Pulmonary artery endothelial cell (primary cell): ENCODE measurements around the gene ITPR2. TPM values are rescaled to one million over a fixed set of nuclear protein-coding genes. Genes with fewer than 3 reads are reported as not detected.
"Not testable (repeated sequence)": the region's sequence is repeated elsewhere in the genome, so short reads cannot be mapped to it uniquely, and the experiment has no call there.

Experiments used
- DNase-seq: peaks from one replicate; pipeline ENCODE4 v3.0.0-alpha.2; 2011; ENCODE audit warnings: low read depth, low spot score
- total RNA-seq: library from RNA; depleted of rRNA; stranded (reverse); fragments of >200 nt; gene quantifications from 2 replicates; pipeline ENCODE4 v1.2.3, GENCODE V29; 2014

Gene ITPR2
- total RNA-seq, 1 donor from 2014 or later, result 96.2 TPM

DNA sequence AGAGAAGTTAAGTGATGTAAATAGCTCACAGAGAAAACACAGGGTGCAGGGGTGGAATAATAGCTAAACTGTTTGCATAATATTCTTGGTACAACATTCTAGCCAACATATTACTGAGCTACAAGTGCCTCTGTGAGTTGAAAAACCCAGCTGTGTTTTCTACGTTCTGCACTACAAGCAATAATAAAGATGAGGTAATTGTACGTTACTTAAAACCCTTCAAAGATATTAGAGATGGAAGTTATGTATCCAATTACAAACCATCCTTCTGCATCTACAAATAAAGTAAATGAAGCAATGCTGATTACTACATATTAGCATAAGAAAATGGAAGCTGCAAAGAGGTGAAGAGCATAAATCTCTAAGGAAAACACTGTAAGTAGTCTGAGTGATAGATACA lies 366.3 kb downstream of the ITPR2 start:
- DNase-seq, result no peak

DNA sequence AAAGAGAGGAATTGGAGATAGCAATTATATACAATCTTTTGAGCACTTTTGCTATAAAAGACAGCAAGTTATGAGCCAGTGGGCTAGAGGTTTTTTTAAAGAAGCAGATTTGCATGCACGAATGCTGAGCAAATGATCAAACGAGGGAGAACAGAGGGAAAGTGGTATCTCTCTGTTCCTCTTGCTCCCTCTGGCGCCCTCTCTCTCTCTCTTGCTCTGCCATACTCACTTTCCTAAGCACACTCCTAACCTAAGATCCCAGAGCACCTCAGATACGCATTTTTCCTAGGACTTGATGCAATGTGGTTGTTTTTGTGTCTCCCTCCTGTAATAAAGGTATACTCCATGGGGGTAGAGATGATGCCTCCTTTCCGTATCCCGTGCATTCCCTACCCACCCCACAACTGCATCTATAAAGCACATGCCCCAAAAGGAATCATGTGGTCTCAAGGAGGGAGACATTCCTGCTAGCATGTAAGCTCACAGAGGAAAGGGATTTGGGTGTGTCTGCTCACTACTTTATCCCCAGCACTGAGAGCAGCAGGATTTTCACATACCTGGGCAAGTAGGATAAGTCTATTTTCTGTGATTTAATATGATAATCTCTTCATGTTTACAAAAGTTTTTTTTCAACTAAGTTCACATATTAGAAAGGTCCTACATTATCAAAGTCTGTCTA lies 367.4 kb downstream of the ITPR2 start:
- DNase-seq, result no peak

DNA sequence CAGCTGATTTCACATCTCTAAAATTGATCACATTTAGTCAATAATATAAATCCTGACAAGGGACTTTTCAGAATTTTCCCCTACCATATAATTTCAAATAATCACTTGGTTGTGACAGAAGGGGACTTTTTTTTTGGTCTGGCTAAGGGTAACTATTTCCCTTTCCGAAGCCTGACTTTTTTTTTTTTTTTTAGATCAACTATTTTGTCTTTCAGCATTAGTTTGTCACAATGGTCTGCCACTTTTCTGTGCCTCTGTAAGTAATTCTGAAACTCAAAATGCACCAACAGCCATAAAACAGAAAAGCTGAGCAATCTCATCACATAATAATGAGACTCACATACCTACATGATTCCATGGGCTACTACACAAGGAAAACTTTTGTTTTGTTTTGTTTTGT lies 371.2 kb downstream of the ITPR2 start:
- no peak for DNase-seq

- no peak for DNase-seq
Observed at GRCh38 chr12:26460361-26460760, 372.6 kb downstream of the ITPR2 start.

DNA sequence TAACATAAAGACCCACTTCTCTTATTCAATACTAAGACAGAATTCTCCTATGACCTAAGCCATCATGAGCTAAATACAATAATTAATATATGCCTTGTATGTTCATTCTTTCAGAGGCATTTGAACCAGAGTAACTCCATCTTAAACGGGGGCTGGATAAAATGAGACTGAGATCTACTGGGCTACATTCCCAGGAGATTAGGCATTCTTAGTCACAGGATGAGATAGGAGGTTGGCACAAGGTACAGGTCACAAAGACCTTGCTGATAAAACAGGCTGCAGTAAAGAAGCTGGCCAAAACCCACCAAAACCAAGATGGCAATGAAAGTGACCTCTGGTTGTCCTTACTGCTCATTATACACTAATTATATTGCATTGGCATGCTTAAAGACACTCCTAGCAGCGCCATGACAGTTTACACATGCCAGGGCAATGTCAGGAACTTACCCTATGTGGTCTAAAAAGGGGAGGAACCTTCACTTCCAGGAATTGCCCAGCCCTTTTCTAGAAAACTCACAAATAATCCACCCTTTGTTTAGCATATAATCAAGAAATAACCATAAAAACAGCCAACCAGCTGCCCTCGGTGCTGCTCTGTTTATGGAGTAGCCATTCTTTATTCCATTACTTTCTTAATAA lies 376.9 kb downstream of the ITPR2 start:
- no peak for DNase-seq

GRCh38 chr12:26453246-26453645 lies 379.7 kb downstream of the ITPR2 start:
- no peak for DNase-seq

GRCh38 chr12:26452511-26452910 lies 380.5 kb downstream of the ITPR2 start:
- peak; percentile 43 for DNase-seq

GRCh38 chr12:26451763-26452162 lies 381.2 kb downstream of the ITPR2 start:
- no peak for DNase-seq

DNA sequence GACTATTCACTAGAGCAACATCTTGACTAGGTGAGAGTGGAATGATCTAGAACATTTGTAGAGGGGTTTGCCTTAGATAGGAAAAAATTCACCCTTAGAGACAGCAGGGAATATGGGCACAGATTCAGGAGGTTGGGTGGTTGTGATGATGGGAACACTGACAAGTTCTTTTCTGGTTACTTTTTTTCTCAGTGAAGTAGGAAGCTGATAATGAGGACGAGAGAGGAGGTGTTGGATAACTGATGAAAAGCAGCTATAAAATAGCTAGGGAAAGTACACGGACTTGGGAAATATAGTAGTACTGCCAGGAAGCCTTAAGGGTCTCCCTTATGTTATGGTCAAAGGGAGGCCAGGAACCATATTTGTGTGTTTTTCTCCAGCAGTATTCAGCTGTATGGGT lies 387.1 kb downstream of the ITPR2 start:
- no peak for DNase-seq

DNA sequence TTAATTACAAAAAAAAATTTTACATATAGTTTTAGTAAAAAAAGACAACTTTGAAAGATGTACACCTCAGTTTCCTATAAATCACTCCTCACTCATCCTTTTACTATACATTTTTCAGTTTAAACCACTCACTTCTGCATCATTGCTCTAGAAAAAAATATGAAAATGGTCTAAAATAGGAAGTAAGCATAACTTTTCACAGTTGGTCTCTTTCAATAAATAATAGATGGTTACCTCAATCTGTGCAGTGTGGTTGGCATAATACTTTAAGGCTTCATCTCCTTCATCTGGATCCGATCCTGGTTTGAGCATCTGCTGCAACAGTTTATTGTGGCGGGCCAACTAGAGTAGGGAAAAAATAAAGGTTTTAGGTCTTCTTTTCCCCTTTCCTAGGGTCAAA lies 389.7 kb downstream of the ITPR2 start:
- DNase-seq, result no peak

DNA sequence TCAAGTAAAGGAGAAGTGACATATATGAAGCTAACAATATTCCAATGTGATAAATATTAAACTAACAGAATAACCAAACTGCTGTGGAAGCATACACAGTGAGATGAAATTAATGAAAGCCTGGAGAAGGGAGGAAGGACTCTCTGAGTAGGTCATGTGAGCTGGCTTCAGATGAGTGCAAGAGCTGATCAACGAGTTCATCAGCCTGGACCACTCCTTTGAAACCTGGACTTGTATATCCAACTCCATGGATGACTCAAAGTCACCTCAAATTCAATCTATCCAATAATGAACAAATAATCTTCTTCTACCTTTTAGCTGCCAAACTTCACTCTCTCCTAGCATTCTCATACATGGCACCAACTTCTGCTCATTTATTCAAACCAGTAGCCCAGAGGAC lies 391.6 kb downstream of the ITPR2 start:
- DNase-seq, result no peak

DNA sequence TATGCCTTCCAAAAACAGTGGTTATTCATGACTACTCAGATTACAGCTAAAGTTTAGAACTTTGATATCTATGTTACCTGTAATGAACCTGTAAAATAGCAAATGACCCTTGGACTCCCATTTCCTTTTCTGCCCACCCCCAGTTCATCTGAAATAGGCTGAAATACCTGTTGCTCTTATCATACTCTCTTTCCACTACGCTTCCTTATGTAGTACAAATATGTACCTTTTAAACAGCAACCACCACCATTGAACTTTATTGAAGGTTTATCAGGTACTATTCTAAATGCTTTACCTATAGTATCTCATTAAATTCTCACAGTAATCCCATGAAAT lies 398.0 kb downstream of the ITPR2 start:
- no peak for DNase-seq

DNA sequence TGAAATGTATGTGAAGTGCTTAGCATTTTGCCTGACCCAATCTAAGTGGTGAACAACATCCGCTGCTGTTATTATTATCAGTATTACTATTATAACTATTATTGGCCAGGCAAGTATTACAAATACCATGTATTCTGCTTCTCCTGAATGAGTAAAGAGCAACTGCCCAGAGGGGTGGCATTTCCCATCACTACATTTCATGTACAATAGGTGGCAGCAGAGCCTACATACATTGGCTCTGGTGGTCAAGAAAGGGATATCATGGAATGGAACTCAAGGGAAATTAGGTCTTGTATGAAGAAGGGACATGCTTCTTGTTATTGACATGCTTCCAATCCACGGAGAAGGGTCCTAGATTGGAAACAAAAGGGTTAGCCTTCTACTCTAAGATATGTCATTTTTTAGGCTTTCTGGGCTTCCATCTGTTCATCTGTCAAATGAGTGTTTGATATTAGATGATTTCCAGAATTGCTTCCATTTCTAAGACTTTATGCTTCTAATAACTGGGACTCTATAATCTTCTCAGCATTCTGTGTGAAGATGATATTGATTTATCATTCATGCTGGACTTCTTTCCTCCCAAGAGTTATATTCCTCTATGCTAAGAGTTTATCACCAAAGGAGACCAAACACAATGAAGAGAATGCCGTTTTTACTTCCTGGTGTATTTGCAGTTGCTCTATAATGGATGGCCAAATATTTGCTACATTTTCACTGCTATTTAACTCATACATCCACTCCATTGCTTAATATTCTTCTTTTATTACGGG lies 398.5 kb downstream of the ITPR2 start:
- peak; percentile 20 for DNase-seq

GRCh38 chr12:26433701-26434100 lies 399.3 kb downstream of the ITPR2 start:
- DNase-seq, result not testable (repeated sequence)

GRCh38 chr12:26431211-26431610 lies 401.8 kb downstream of the ITPR2 start:
- no peak for DNase-seq

- DNase-seq, result not testable (repeated sequence)
Observed at GRCh38 chr12:26430596-26430995, 402.4 kb downstream of the ITPR2 start.

DNA sequence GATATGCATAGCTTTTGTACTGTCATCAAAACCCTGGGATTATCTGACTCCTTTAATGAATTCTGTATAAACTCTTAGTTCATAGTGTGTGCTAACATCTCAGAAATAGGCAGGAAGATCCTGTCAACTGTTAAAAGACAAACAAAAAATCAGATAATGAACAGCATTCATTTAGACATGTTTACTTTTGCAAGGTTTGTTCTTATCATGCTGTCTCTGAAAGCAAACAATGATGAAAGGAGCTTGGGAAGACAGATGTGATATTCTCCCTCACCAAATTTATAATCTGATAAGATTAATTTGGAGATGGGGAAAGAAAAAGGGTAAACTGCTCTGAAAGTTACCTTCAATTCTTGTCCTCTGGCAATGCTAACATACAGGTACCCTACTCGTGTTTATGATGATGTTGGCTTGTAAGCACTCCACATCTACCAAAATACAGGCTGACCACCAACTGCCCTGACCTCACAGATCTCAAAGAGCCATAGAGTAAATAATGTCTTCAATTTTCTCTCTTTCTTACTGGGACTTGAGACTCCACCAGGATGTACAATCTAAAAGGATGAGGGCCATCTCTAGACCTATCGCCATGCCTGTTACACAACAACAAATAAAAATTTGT lies 403.8 kb downstream of the ITPR2 start:
- DNase-seq, result no peak

DNA sequence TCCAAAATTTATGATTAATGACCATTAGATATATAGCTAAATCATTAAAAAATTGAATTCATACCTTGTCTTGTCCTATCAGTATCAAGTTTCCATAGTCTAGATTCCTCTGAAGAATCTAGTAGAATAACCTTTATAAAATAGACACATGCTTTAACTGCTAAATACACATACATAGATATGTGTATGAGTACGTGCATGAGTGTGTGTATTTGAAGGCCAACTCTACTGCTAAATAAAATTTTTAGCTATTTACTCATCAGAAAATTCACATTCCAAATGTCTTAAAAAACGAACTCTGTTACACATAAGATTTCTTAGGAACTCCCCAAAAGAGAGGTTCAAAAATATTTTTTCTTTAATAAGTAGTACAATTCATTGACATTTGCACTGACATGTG lies 404.6 kb downstream of the ITPR2 start:
- no peak for DNase-seq

DNA sequence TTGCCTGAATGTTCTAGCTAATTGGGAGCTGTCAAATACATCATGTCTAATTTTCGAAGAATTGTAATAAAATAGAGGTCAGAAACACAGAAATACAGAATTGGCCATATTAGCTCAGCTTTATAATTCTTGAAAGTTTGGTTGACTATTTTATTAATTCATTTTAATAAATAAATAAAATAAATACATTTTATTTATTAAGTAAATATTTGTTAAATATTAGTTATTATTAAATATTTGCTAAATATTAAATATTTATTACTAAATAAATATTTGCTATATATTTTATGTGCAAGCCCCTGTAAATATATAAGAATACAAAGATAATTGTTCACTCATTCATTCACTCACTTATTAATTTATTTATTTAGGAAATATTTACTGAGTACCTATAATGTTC lies 406.3 kb downstream of the ITPR2 start:
- no peak for DNase-seq

DNA sequence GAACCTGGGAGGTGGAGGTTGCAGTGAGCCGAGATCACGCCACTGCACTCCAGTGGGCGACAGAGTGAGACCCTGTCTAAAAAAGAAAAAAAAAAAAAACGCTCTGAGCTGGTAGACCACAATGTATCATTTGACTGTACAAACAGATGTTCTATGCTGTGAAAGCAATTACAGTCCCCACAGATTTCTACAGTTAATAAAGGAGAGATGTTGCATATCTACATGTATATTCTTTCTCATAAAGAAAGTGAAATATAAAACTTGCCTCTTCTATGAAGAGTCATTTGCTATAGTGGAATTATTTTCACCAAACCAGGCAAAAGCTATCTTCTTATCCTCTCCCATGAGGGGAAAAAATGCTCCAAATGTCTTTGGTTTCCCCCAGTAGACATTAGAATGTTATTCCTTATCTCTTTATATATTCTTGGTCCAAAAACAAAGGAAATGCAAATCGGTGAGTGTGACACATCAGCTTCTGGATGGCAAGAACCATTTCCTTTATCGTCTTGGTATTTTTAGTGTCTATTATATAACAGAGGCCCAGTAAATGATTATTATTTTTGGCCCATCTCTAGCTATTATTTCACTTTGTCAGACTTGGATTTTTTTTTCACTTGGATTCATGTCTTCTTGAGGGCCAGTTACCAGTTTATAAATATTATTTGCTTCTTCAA lies 407.3 kb downstream of the ITPR2 start:
- peak; percentile 24 for DNase-seq

GRCh38 chr12:26422839-26423398 lies 410.1 kb downstream of the ITPR2 start:
- no peak for DNase-seq
